Neuronal stem cell (in vitro differentiated cells): Measurements from ENCODE around the gene OLIG3.
A peak's percentile ranks its signal among the peaks of the same experiment; 100 is the strongest.

ENCODE experiments used
- DNase-seq: peaks from one replicate; pipeline ENCODE4 v3.0.0-alpha.2; 2013; ENCODE audit warnings: low spot score
- H2AFZ ChIP-seq: one replicate; pipeline ENCODE4 v1.6.1; 2013; ENCODE audit warnings: mild to moderate bottlenecking, low read length, inconsistent platforms
- H2AK5ac ChIP-seq: 2 replicates; pipeline ENCODE4 v1.6.1; 2013; ENCODE audit warnings: low read depth, mild to moderate bottlenecking, inconsistent platforms, low read length, moderate library complexity, mixed read lengths
- H2BK120ac ChIP-seq: 2 replicates; pipeline ENCODE4 v1.6.1; 2013; ENCODE audit warnings: low read depth, mild to moderate bottlenecking, inconsistent platforms, low read length, moderate library complexity, mixed read lengths
- H2BK12ac ChIP-seq: one replicate; pipeline ENCODE4 v1.6.1; 2013; ENCODE audit warnings: low read length, inconsistent platforms
- H2BK15ac ChIP-seq: 2 replicates; pipeline ENCODE4 v1.6.1; 2013; ENCODE audit warnings: mild to moderate bottlenecking, low read length, inconsistent platforms, mixed read lengths
- H2BK5ac ChIP-seq: one replicate; pipeline ENCODE4 v1.6.1; 2013; ENCODE audit warnings: inconsistent platforms, mild to moderate bottlenecking, low read length, moderate library complexity
- H3K14ac ChIP-seq: one replicate; pipeline ENCODE4 v1.6.1; 2013; ENCODE audit warnings: low read length, inconsistent platforms
- H3K18ac ChIP-seq: 2 replicates; pipeline ENCODE4 v1.6.1; 2013; ENCODE audit warnings: low read length, inconsistent platforms
- H3K23ac ChIP-seq: 2 replicates; pipeline ENCODE4 v1.6.1; 2013; ENCODE audit warnings: low read depth, mild to moderate bottlenecking, mixed read lengths, low read length, inconsistent platforms; ENCODE audit not compliant: poor library complexity
- H3K27ac ChIP-seq: replicated peaks from 3 replicates; pipeline ENCODE4 v1.5.1; 2013; ENCODE audit warnings: low read length, inconsistent platforms
- H3K27me3 ChIP-seq, 3 experiments: 2 replicates each; pipeline ENCODE4 v1.6.1; 2013; ENCODE audit warnings: low read length in 3 of 3, mild to moderate bottlenecking in 2 of 3, inconsistent platforms in 1 of 3, low read depth in 1 of 3, mixed read lengths in 1 of 3, moderate library complexity in 1 of 3; ENCODE audit not compliant: control insufficient read depth in 3 of 3, insufficient read depth in 3 of 3
- H3K36me3 ChIP-seq, 2 donors: replicated peaks in 1 of 2; 2 replicates each; pipeline ENCODE4 v1.6.1; 2013; ENCODE audit warnings: low read length in 2 of 2; ENCODE audit not compliant: control insufficient read depth in 2 of 2, insufficient read depth in 2 of 2
- H3K4ac ChIP-seq: 2 replicates; pipeline ENCODE4 v1.6.1; 2013; ENCODE audit warnings: inconsistent platforms, mild to moderate bottlenecking, low read length, moderate library complexity
- H3K4me1 ChIP-seq, 2 donors: 1 replicate in 1 of 2; 2 replicates in 1 of 2; pipeline ENCODE4 v1.6.1; 2013; ENCODE audit warnings: low read length in 2 of 2, low read depth in 1 of 2; ENCODE audit not compliant: control insufficient read depth in 2 of 2, insufficient read depth in 1 of 2
- H3K4me2 ChIP-seq: one replicate; pipeline ENCODE4 v1.6.1; 2013; ENCODE audit warnings: mild to moderate bottlenecking, low read length, inconsistent platforms; ENCODE audit not compliant: insufficient read depth, poor library complexity, severe bottlenecking
- H3K4me3 ChIP-seq, 2 donors: 2 replicates each; pipeline ENCODE4 v1.5.1; 2013; ENCODE audit warnings: low read length in 2 of 2, mild to moderate bottlenecking in 2 of 2, inconsistent platforms in 1 of 2, moderate library complexity in 1 of 2
- H3K79me1 ChIP-seq: one replicate; pipeline ENCODE4 v1.6.1; 2013; ENCODE audit warnings: low read depth, mild to moderate bottlenecking, inconsistent platforms, low read length, moderate library complexity
- H3K9ac ChIP-seq: one replicate; pipeline ENCODE4 v1.6.1; 2013; ENCODE audit warnings: mild to moderate bottlenecking, low read depth, low read length, inconsistent platforms; ENCODE audit not compliant: poor library complexity
- H3K9me3 ChIP-seq, 2 donors: replicated peaks in 1 of 2; 2 replicates each; pipeline versions ENCODE3 to v1.6.1; 2013; ENCODE audit warnings: low read length in 2 of 2, mild to moderate bottlenecking in 2 of 2, inconsistent platforms in 1 of 2, low read depth in 1 of 2, mixed read lengths in 1 of 2, moderate library complexity in 1 of 2; ENCODE audit not compliant: control insufficient read depth in 2 of 2, insufficient read depth in 1 of 2
- H4K8ac ChIP-seq: one replicate; pipeline ENCODE4 v1.6.1; 2013; ENCODE audit warnings: low read depth, mild to moderate bottlenecking, inconsistent platforms, low read length, moderate library complexity
- H4K91ac ChIP-seq: one replicate; pipeline ENCODE4 v1.6.1; 2013; ENCODE audit warnings: low read length, low read depth, mild to moderate bottlenecking, inconsistent platforms; ENCODE audit not compliant: poor library complexity
- WGBS, 2 donors: extraction: QIAGEN DNeasy Blood & Tissue Kit; methylation state at CpG; one replicate each; pipeline ENCODE4 v1.1.7; 2013; ENCODE audit warnings: missing lambda C conversion rate in 2 of 2, mixed read lengths in 1 of 2; ENCODE audit not compliant: insufficient read length in 2 of 2, insufficient replicate concordance in 1 of 2; ENCODE audit errors: extremely low coverage in 2 of 2; 5-methylcytosine and 5-hydroxymethylcytosine counted together

OLIG3 gene

DNA sequence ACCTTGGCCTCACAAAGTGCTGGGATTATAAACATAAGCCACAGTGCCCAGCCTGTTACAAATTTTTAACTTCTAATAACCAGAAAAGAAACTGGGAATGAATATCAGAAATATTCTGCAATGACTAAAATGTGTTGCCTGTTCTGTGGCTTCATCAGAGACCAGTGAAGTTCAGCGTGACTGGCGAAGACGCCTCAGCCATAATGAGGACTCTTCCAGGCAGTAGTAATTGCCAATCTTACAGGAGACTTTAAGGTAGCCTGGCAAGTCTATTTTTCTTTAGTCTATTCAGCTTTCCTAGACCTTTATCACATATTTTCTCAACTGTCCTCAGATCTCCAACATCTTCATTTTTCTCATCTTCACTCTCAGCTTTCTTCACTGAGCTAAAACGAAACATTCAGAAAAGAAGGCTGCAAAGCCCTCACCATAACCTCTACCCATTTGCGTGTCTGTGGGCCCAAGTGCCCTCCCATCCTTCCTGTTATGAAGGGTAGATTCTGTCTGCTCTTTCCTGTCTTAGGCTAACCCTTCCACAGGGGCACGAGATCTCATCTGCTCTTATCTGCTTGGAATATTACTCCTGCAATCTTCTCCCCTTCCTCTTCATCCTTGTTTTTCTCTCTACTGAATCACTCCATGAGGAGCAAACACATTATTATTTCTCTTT lies 42.0 kb upstream of the OLIG3 start:
- no peaks in the 10 kb centered on the region for H3K36me3 ChIP-seq
- no peak overlapping the region for H3K18ac ChIP-seq
- H3K9me3 ChIP-seq = no peaks in the 10 kb centered on the region
- no peak overlapping the region for H3K4me2 ChIP-seq
- H2BK12ac ChIP-seq = no peak overlapping the region
- no peak overlapping the region for H4K8ac ChIP-seq
- H2AK5ac ChIP-seq = no peak overlapping the region
- no peak overlapping the region for H4K91ac ChIP-seq
- no peaks in the 10 kb centered on the region for H3K4me1 ChIP-seq
- H2BK5ac ChIP-seq = no peak overlapping the region
- H3K23ac ChIP-seq = no peak overlapping the region
- H3K9ac ChIP-seq = no peak overlapping the region
- no peaks in the 10 kb centered on the region for H3K79me1 ChIP-seq
- H3K27me3 ChIP-seq = no peaks in the 10 kb centered on the region
- no peak overlapping the region for H3K4me3 ChIP-seq
- DNase-seq = no peak
- H2BK15ac ChIP-seq = no peak overlapping the region
- H3K4ac ChIP-seq = no peak overlapping the region
- no peak overlapping the region for H3K27ac ChIP-seq
- H2BK120ac ChIP-seq = no peak overlapping the region
- H3K14ac ChIP-seq = no peak overlapping the region
- H2AFZ ChIP-seq = no peak overlapping the region
- WGBS, 2 donors = no CpG with 5 or more reads among the region's 6 CpGs

DNA sequence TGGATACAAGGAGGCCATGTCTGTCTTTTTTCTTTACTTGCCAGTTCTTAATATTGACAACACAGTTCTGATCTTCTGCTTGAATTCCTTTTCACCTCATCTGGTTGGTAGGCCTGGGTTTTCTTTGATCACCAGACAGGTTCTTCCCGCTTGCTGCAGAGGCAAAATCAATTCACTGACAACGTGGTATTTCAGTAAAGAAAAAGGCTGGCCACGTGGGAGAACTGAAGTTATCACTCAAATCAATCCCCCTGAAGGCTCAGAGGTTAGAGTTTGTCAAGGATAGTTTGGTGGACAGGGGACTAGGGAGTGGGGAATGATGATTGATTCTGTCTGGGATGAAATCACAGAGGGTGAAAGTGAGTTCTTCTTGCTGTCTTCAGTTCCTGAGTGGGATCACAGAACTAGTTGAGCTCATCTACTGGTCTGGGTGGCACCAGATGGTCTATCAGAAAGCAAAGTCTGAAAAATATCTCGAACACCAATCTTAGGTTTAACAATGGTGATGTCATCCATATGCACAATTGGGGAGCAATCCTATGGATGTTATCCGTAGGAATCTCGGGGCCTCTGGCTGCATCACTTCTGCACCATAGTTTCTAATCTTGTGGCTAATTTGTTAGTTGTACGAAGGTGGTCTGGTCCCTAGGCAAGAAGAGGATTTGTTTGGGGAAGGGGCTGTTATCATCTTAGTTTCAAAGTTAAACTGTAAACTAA lies 37.3 kb upstream of the OLIG3 start:
- no peak for DNase-seq

DNA sequence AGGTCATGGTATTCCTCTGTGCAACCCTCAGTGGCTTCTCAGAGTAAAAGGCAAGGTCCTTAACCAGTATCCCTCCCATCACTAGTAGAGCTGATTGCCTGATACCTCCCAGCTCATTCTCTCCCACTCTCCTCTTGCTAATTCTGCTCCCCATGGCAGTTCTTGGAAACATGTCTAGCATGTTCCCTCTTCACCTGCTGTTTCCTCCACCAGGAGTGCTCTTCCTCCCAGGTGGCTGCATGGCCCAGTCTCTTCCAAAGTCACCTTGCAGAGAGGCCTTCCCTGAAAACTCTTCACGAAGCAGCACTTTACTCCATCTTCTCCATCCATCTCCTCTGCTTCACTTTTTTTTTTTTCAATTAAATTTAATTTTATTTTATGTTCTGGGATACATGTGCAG lies 36.2 kb upstream of the OLIG3 start:
- Histone ChIP-seq H3K23ac (no peak overlapping the region), H2BK15ac (no peak overlapping the region), H4K8ac (no peak overlapping the region), H3K4me2 (no peak overlapping the region), H2BK12ac (no peak overlapping the region), H3K36me3 (no peaks in the 10 kb centered on the region), H2BK5ac (no peak overlapping the region), H3K14ac (no peak overlapping the region), H3K4ac (no peak overlapping the region), H3K4me1 (no peaks in the 10 kb centered on the region), H2AK5ac (no peak overlapping the region), H2BK120ac (no peak overlapping the region), H3K27me3 (no peaks in the 10 kb centered on the region), H4K91ac (no peak overlapping the region), H3K79me1 (no peaks in the 10 kb centered on the region), H3K9ac (no peak overlapping the region), H3K9me3 (peaks cover 0 to under 1% of the 10 kb centered on the region in 2 donors), H3K18ac (no peak overlapping the region), H3K27ac (no peak overlapping the region), H3K4me3 (no peak overlapping the region), H2AFZ (no peak overlapping the region)
- DNase-seq = no peak
- WGBS, 2 donors = no CpG with 5 or more reads among the region's 1 CpG

More for the DNA sequence above, 37.3 kb upstream of the OLIG3 start:
- no peaks in the 10 kb centered on the region for H3K4me1 ChIP-seq
- H2BK15ac ChIP-seq = no peak overlapping the region
- H2AK5ac ChIP-seq = no peak overlapping the region
- H3K23ac ChIP-seq = no peak overlapping the region
- no peak overlapping the region for H2BK12ac ChIP-seq
- no peak overlapping the region for H3K4me2 ChIP-seq
- no peaks in the 10 kb centered on the region for H3K36me3 ChIP-seq
- no peak overlapping the region for H2BK5ac ChIP-seq
- no peak overlapping the region for H3K9ac ChIP-seq
- no peak overlapping the region for H3K27ac ChIP-seq
- no peak overlapping the region for H4K91ac ChIP-seq
- H4K8ac ChIP-seq = no peak overlapping the region
- no peaks in the 10 kb centered on the region for H3K27me3 ChIP-seq
- H3K9me3 ChIP-seq = no peaks in the 10 kb centered on the region
- H3K79me1 ChIP-seq = no peaks in the 10 kb centered on the region
- no peak overlapping the region for H2BK120ac ChIP-seq
- H3K4ac ChIP-seq = no peak overlapping the region
- no peak overlapping the region for H3K14ac ChIP-seq
- WGBS, 2 donors = no CpG with 5 or more reads among the region's 7 CpGs
- no peak overlapping the region for H2AFZ ChIP-seq
- no peak overlapping the region for H3K18ac ChIP-seq
- H3K4me3 ChIP-seq = no peak overlapping the region

DNA sequence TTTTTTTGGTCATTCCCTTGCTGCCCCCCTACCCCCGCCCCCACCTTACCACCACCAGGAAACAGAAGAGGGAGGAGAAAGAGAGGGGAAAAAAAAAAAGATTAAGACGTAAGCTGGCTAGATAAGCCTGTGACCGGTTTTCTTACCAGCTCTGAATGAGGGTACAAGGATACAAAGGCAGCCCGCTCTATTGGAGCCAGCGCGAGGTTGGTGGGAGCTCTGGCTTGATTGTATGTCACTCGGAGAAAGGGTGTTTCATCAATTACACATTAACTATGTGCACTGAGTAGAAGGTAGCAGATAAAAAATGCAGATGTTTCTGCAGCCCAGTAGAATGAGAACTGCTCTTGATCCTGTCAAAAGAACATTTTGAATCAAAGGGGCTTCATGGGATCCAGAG lies 28.6 kb upstream of the OLIG3 start:
- Histone ChIP-seq H3K9ac (no peak overlapping the region), H3K4me3 (no peak overlapping the region), H3K36me3 (no peaks in the 10 kb centered on the region), H2BK15ac (no peak overlapping the region), H3K4me2 (no peak overlapping the region), H4K91ac (no peak overlapping the region), H3K14ac (no peak overlapping the region), H2BK120ac (no peak overlapping the region), H2AK5ac (no peak overlapping the region), H3K18ac (no peak overlapping the region), H3K9me3 (peaks cover 0 to 1% of the 10 kb centered on the region in 2 donors), H2AFZ (no peak overlapping the region), H4K8ac (no peak overlapping the region), H3K4ac (no peak overlapping the region), H3K27ac (no peak overlapping the region), H3K79me1 (no peaks in the 10 kb centered on the region), H3K27me3 (peaks cover 0 to 11% (median 0%) of the 10 kb centered on the region in 3 experiments), H3K23ac (no peak overlapping the region), H2BK12ac (no peak overlapping the region), H3K4me1 (peaks cover 0 to 9% of the 10 kb centered on the region in 2 donors), H2BK5ac (no peak overlapping the region)
- peak; percentile 14 for DNase-seq
- no CpG with 5 or more reads among the region's 7 CpGs for WGBS, 2 donors
